ENCODE results near the gene GPC6.
A peak's percentile ranks its signal among the peaks of the same experiment; 100 is the strongest.

The GPC6 gene

DNA sequence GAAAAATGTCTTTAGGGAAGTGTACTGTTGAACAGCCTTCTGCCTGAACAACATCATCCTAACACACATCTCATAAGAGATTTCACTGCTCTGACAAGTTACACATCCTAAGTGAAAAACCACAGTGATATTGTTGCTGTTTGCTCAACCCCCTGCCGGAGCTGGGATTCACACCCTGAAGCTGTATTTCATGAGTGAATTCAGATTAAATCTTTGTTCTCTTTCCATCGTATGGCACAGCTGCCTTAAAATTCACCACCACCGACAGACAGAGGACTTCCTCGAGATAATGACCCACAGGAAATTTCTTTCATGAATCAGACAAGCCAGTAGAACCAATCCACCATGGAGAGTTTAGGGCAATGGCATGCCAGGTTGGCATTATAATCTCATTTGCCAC, 972.1 kb downstream of the GPC6 start:
- Histone ChIP-seq H3K9me3 (ENCODE audit: control insufficient read depth, insufficient read depth, low read depth, low read length) (no peaks in the 10 kb centered on the region), H3K4me3 (ENCODE audit: low read depth, low read length) (no peak overlapping the region), H3K27ac (ENCODE audit: extremely low read depth, low read depth, low read length) (no peak overlapping the region), H3K4me1 (ENCODE audit: control insufficient read depth, insufficient read depth, low read length) (no peaks in the 10 kb centered on the region), H3K36me3 (ENCODE audit: control insufficient read depth in 2 of 2, insufficient read depth in 1 of 2, low read length in 2 of 2) (no peaks in the 10 kb centered on the region)
- TF ChIP-seq TRIM28 (IDR thresholded peaks at IDR 0.05; ENCODE audit: borderline replicate concordance, low read length) (peak; percentile 59; the same call in 1 of the 2 replicates), ZNF558 (tag by site-specific recombination; IDR thresholded peaks at IDR 0.05) (no peak), ZBTB20 (tag by site-specific recombination; IDR thresholded peaks at IDR 0.05) (peak; percentile 18; the same call in 1 of the 2 replicates), ZNF341 (tag by site-specific recombination; IDR thresholded peaks at IDR 0.05; ENCODE audit: low read depth) (no peak)
- ChIA-PET CTCF (interaction anchor here (1.0 kb wide), 1 partner anchor 165 kb away, joined by 3 read pairs; no protein-coding TSS in a partner anchor), POLR2A (no interaction called here)

DNA sequence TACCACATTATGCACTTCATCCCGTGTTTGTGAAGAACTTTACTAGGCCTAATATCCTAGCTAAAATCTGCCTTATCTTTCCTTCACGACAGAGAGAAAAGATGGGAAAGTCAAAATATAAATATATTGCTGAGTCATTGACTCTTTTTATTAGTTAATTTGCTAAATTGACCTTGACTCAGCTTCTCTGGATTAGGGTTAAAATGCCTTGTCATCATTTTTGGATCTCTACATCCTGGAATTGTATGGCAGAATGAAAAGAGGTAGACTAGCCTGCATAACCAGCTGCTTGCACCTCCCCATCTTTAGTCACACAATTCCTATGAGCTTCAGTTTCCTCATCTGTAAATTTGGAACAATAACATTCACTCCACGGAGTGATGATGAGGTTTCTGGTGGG, 972.5 kb downstream of the GPC6 start:
- CTCF ChIA-PET, result interaction anchor here (1.0 kb wide), 1 partner anchor 164 kb away, joined by 3 read pairs; no protein-coding TSS in a partner anchor
- H3K36me3 ChIP-seq (ENCODE audit: control insufficient read depth in 2 of 2, insufficient read depth in 1 of 2, low read length in 2 of 2), result no peaks in the 10 kb centered on the region

DNA sequence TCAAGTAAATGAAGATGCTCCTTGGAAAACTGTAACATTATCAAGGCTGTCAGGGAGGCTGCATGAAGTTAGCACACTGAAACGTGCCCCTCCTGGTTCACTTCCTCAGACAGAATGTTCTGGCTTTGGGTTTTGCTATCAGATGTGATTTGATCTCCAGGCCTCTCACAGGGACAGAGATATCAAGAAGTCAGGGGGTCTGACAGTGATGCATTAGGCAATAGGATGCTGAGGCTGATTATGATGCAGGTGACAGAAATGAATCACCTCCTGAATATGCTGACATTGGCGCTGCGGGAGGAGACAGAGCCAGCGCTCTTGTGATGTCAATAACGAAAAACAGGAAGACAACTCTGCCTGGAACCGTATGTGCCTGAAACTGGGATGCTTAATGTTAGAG, 974.4 kb downstream of the GPC6 start:
- POLR2A ChIA-PET, result no interaction called here

More for the DNA sequence above, 972.5 kb downstream of the GPC6 start:
- no peaks in the 10 kb centered on the region for H3K9me3 ChIP-seq (ENCODE audit: control insufficient read depth, insufficient read depth, low read depth, low read length)
- H3K4me3 ChIP-seq (ENCODE audit: low read depth, low read length), result no peak overlapping the region
- no peaks in the 10 kb centered on the region for H3K4me1 ChIP-seq (ENCODE audit: control insufficient read depth, insufficient read depth, low read length)
- POLR2A ChIA-PET, result no interaction called here
- TF ChIP-seq, protein P1, sequence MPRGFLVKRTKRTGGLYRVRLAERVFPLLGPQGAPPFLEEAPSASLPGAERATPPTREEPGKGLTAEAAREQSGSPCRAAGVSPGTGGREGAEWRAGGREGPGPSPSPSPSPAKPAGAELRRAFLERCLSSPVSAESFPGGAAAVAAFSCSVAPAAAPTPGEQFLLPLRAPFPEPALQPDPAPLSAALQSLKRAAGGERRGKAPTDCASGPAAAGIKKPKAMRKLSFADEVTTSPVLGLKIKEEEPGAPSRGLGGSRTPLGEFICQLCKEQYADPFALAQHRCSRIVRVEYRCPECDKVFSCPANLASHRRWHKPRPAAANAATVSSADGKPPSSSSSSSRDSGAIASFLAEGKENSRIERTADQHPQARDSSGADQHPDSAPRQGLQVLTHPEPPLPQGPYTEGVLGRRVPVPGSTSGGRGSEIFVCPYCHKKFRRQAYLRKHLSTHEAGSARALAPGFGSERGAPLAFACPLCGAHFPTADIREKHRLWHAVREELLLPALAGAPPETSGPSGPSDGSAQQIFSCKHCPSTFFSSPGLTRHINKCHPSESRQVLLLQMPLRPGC (tag by site-specific recombination; IDR thresholded peaks at IDR 0.05), result no peak
- TF ChIP-seq ZBTB21 (tag by site-specific recombination; IDR thresholded peaks at IDR 0.05), result no peak
- no peak for TF ChIP-seq ZNF768 (tag by site-specific recombination; IDR thresholded peaks at IDR 0.05)
- TF ChIP-seq, protein P2, sequence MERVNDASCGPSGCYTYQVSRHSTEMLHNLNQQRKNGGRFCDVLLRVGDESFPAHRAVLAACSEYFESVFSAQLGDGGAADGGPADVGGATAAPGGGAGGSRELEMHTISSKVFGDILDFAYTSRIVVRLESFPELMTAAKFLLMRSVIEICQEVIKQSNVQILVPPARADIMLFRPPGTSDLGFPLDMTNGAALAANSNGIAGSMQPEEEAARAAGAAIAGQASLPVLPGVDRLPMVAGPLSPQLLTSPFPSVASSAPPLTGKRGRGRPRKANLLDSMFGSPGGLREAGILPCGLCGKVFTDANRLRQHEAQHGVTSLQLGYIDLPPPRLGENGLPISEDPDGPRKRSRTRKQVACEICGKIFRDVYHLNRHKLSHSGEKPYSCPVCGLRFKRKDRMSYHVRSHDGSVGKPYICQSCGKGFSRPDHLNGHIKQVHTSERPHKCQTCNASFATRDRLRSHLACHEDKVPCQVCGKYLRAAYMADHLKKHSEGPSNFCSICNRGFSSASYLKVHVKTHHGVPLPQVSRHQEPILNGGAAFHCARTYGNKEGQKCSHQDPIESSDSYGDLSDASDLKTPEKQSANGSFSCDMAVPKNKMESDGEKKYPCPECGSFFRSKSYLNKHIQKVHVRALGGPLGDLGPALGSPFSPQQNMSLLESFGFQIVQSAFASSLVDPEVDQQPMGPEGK (tag by site-specific recombination; IDR thresholded peaks at IDR 0.05), result no peak
- TF ChIP-seq ZNF292 (tag by site-specific recombination; IDR thresholded peaks at IDR 0.05; ENCODE audit: borderline replicate concordance, low read depth), result no peak
- no peak for TF ChIP-seq KLF8 (tag by site-specific recombination; IDR thresholded peaks at IDR 0.05)
- TF ChIP-seq KLF7 (tag by site-specific recombination; IDR thresholded peaks at IDR 0.05; ENCODE audit: borderline replicate concordance), result no peak
- no peak for TF ChIP-seq SETDB1 (IDR thresholded peaks at IDR 0.05; ENCODE audit: insufficient read length, low read length)
- H3K27ac ChIP-seq (ENCODE audit: extremely low read depth, low read depth, low read length), result no peak overlapping the region

More for the DNA sequence above, 974.4 kb downstream of the GPC6 start:
- H3K4me1 ChIP-seq (ENCODE audit: control insufficient read depth, insufficient read depth, low read length), result no peaks in the 10 kb centered on the region
- H3K27ac ChIP-seq (ENCODE audit: extremely low read depth, low read depth, low read length), result no peak overlapping the region
- no peaks in the 10 kb centered on the region for H3K36me3 ChIP-seq (ENCODE audit: control insufficient read depth in 2 of 2, insufficient read depth in 1 of 2, low read length in 2 of 2)
- no peaks in the 10 kb centered on the region for H3K9me3 ChIP-seq (ENCODE audit: control insufficient read depth, insufficient read depth, low read depth, low read length)
- no peak overlapping the region for H3K4me3 ChIP-seq (ENCODE audit: low read depth, low read length)
- CTCF ChIA-PET, result no interaction called here
- no peak for TF ChIP-seq ZNF621 (tag by site-specific recombination; IDR thresholded peaks at IDR 0.05)
- TF ChIP-seq ZNF155 (tag by site-specific recombination; IDR thresholded peaks at IDR 0.05), result no peak
- TF ChIP-seq ZNF624 (tag by site-specific recombination; IDR thresholded peaks at IDR 0.05), result no peak
- TF ChIP-seq GLIS2 (tag by site-specific recombination; IDR thresholded peaks at IDR 0.05), result no peak
- no peak for TF ChIP-seq SCRT1 (tag by site-specific recombination; IDR thresholded peaks at IDR 0.05; ENCODE audit: borderline replicate concordance)
- TF ChIP-seq, protein P3, sequence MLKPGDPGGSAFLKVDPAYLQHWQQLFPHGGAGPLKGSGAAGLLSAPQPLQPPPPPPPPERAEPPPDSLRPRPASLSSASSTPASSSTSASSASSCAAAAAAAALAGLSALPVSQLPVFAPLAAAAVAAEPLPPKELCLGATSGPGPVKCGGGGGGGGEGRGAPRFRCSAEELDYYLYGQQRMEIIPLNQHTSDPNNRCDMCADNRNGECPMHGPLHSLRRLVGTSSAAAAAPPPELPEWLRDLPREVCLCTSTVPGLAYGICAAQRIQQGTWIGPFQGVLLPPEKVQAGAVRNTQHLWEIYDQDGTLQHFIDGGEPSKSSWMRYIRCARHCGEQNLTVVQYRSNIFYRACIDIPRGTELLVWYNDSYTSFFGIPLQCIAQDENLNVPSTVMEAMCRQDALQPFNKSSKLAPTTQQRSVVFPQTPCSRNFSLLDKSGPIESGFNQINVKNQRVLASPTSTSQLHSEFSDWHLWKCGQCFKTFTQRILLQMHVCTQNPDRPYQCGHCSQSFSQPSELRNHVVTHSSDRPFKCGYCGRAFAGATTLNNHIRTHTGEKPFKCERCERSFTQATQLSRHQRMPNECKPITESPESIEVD (tag by site-specific recombination; IDR thresholded peaks at IDR 0.05), result no peak
- TF ChIP-seq, protein P4, sequence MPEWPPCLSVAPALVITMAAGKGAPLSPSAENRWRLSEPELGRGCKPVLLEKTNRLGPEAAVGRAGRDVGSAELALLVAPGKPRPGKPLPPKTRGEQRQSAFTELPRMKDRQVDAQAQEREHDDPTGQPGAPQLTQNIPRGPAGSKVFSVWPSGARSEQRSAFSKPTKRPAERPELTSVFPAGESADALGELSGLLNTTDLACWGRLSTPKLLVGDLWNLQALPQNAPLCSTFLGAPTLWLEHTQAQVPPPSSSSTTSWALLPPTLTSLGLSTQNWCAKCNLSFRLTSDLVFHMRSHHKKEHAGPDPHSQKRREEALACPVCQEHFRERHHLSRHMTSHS (tag by site-specific recombination; IDR thresholded peaks at IDR 0.05), result no peak
- TF ChIP-seq, protein P5, sequence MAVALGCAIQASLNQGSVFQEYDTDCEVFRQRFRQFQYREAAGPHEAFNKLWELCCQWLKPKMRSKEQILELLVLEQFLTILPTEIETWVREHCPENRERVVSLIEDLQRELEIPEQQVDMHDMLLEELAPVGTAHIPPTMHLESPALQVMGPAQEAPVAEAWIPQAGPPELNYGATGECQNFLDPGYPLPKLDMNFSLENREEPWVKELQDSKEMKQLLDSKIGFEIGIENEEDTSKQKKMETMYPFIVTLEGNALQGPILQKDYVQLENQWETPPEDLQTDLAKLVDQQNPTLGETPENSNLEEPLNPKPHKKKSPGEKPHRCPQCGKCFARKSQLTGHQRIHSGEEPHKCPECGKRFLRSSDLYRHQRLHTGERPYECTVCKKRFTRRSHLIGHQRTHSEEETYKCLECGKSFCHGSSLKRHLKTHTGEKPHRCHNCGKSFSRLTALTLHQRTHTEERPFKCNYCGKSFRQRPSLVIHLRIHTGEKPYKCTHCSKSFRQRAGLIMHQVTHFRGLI (tag by site-specific recombination; IDR thresholded peaks at IDR 0.05), result no peak
- no peak for TF ChIP-seq ZNF433 (tag by site-specific recombination; IDR thresholded peaks at IDR 0.05; ENCODE audit: low read depth)
